DND-41 (cell line): ENCODE results near the gene USP13.
A peak's percentile ranks its signal among the peaks of the same experiment; 100 is the strongest.

Experiments used
- ATAC-seq: fragments of 200-7000 bp; cut with Tn5 transposase; 3 replicates; pipeline ENCODE4 v1.9.1; 2021; ENCODE audit warnings: low read depth; ENCODE audit not compliant: insufficient read depth
- DNase-seq: peaks from one replicate; pipeline ENCODE4 v3.0.0-alpha.2; 2020
- H2AFZ ChIP-seq: 2 replicates; pipeline ENCODE4 v1.6.0; 2012; ENCODE audit warnings: low read depth, low read length
- H3K27ac ChIP-seq: 2 replicates; pipeline ENCODE4 v1.5.1; 2012; ENCODE audit warnings: low read length, inconsistent platforms
- H3K27me3 ChIP-seq: fragments of 200-600 bp; sonication (generic); 2 replicates; pipeline ENCODE4 v1.6.0; 2012; ENCODE audit warnings: low read length, mild to moderate bottlenecking, inconsistent platforms; ENCODE audit not compliant: insufficient read depth, poor library complexity
- H3K36me3 ChIP-seq: 2 replicates; pipeline ENCODE4 v1.5.1; 2012; ENCODE audit warnings: low read length, inconsistent platforms; ENCODE audit not compliant: insufficient read depth
- H3K4me1 ChIP-seq: 2 replicates; pipeline ENCODE4 v1.5.1; 2012; ENCODE audit warnings: mild to moderate bottlenecking, low read length; ENCODE audit not compliant: insufficient read depth
- H3K4me2 ChIP-seq: 2 replicates; pipeline ENCODE4 v1.6.0; 2012; ENCODE audit warnings: mild to moderate bottlenecking, moderate library complexity, low read length, inconsistent platforms; ENCODE audit not compliant: insufficient read depth
- H3K4me3 ChIP-seq, 2 experiments: fragments of 200-600 bp in 1 of 2; shearing (Covaris generic) in 1 of 2; 2 replicates each; pipeline ENCODE4 v1.5.1; 2012 to 2016; ENCODE audit warnings: inconsistent platforms in 2 of 2, low read length in 2 of 2, mild to moderate bottlenecking in 2 of 2, low read depth in 1 of 2, moderate library complexity in 1 of 2
- H3K79me2 ChIP-seq: 2 replicates; pipeline ENCODE4 v1.6.0; 2012; ENCODE audit warnings: low read length, inconsistent platforms; ENCODE audit not compliant: insufficient read depth
- H3K9ac ChIP-seq: 2 replicates; pipeline ENCODE4 v1.6.0; 2012; ENCODE audit warnings: low read depth, mild to moderate bottlenecking, inconsistent platforms, low read length, moderate library complexity
- H3K9me3 ChIP-seq: 2 replicates; pipeline ENCODE4 v1.5.1; 2012; ENCODE audit warnings: low read length, moderate library complexity, mild to moderate bottlenecking, inconsistent platforms; ENCODE audit not compliant: insufficient read depth, severe bottlenecking
- H4K20me1 ChIP-seq: 2 replicates; pipeline ENCODE4 v1.6.0; 2012; ENCODE audit warnings: low read length; ENCODE audit not compliant: insufficient read depth
- EZH2 ChIP-seq: IDR thresholded peaks from 3 replicates; pipeline ENCODE4 v1.6.1; 2012; ENCODE audit warnings: borderline replicate concordance, low read depth, mild to moderate bottlenecking, moderate library complexity, low read length, inconsistent platforms; ENCODE audit not compliant: severe bottlenecking
- TF ChIP-seq, protein P1 (sequence below): IDR thresholded peaks from 2 replicates; pipeline ENCODE4 v1.5.1; 2012; ENCODE audit warnings: borderline replicate concordance, low read length, moderate library complexity, mild to moderate bottlenecking; ENCODE audit not compliant: poor library complexity, severe bottlenecking; ENCODE audit errors: extremely low read depth

The USP13 gene

DNA sequence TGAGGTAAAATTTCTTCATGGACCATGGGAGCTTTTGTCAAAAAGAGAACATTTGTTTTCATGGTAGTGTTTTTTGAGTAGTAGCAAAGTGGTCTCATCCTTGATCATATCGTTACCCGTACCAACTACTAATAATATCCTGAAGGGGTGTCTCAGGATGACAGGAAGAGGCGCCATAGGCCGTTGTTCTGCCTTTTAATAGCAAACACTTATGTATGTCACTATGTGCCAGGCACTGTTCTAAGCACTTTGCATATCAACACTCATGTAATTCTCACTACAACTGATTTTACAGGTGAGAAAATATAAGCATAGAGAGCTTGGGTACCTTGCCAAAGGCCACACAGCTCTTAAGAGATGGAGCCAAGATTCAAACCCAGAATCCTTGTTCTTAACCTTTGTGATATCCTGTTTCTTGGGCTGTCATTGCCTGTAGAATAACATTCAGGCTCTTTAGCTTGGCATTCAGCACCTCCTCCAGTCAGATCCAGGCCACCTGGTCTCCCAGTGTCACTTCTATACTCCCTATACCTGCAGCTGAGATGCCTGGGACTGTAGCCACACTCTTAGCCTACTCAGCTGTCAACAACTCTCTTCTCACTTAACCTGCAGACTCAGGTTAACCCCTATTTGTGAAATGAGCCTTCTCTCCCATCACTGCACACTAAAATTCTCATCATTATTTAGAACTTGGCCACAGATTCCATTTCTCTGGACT lies 113.7 kb downstream of the USP13 start:
- TF ChIP-seq EZH2: no peak
- TF ChIP-seq, protein P1, sequence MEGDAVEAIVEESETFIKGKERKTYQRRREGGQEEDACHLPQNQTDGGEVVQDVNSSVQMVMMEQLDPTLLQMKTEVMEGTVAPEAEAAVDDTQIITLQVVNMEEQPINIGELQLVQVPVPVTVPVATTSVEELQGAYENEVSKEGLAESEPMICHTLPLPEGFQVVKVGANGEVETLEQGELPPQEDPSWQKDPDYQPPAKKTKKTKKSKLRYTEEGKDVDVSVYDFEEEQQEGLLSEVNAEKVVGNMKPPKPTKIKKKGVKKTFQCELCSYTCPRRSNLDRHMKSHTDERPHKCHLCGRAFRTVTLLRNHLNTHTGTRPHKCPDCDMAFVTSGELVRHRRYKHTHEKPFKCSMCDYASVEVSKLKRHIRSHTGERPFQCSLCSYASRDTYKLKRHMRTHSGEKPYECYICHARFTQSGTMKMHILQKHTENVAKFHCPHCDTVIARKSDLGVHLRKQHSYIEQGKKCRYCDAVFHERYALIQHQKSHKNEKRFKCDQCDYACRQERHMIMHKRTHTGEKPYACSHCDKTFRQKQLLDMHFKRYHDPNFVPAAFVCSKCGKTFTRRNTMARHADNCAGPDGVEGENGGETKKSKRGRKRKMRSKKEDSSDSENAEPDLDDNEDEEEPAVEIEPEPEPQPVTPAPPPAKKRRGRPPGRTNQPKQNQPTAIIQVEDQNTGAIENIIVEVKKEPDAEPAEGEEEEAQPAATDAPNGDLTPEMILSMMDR: no peak
- H3K4me1 ChIP-seq: peaks cover 19% of the 10 kb centered on the region

DNA sequence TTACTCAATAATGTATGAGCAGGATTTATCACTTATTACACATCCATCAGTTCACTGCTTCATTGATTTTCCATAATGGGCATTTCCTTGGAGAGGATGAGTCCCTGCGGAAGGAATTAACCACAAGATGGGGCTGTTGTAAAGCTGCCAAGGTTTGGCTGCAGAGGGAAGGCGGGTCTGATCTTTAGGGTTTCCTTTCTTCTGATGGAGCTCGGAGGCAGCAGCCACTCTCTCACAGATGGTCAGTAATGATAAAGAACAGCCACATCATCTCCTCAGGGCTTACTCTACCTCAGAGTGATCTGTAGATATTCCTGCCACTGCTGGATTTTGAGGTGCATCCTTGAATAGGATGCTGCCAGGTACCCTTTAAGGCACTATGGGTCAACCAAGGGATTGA lies 115.2 kb downstream of the USP13 start:
- H3K36me3 ChIP-seq: peaks cover 74% of the 10 kb centered on the region
- no peak overlapping the region for H2AFZ ChIP-seq
- H3K4me3 ChIP-seq: no peak overlapping the region
- no peak overlapping the region for H3K9ac ChIP-seq
- 0 out of 2 replicates have a peak overlapping the region, but pooled peaks have one; percentile 31 for H3K27ac ChIP-seq
- H4K20me1 ChIP-seq: no peaks in the 10 kb centered on the region
- no peaks in the 10 kb centered on the region for H3K27me3 ChIP-seq
- peak; percentile 39 for DNase-seq
- ATAC-seq: peak; percentile 67
- TF ChIP-seq EZH2: no peak
- TF ChIP-seq, protein P1: peak; percentile 76
- H3K4me1 ChIP-seq: peaks cover 19% of the 10 kb centered on the region
- H3K4me2 ChIP-seq: no peak overlapping the region
- H3K79me2 ChIP-seq: no peaks in the 10 kb centered on the region
- no peaks in the 10 kb centered on the region for H3K9me3 ChIP-seq

More for the DNA sequence above, 113.7 kb downstream of the USP13 start:
- peaks cover 66% of the 10 kb centered on the region for H3K36me3 ChIP-seq
- ATAC-seq (no peak), DNase-seq (no peak)
- no peak overlapping the region for H3K4me2 ChIP-seq
- H3K27me3 ChIP-seq: no peaks in the 10 kb centered on the region
- no peak overlapping the region for H3K27ac ChIP-seq
- no peak overlapping the region for H3K4me3 ChIP-seq
- no peaks in the 10 kb centered on the region for H3K79me2 ChIP-seq
- H2AFZ ChIP-seq: no peak overlapping the region
- no peaks in the 10 kb centered on the region for H4K20me1 ChIP-seq
- no peaks in the 10 kb centered on the region for H3K9me3 ChIP-seq
- H3K9ac ChIP-seq: no peak overlapping the region

DNA sequence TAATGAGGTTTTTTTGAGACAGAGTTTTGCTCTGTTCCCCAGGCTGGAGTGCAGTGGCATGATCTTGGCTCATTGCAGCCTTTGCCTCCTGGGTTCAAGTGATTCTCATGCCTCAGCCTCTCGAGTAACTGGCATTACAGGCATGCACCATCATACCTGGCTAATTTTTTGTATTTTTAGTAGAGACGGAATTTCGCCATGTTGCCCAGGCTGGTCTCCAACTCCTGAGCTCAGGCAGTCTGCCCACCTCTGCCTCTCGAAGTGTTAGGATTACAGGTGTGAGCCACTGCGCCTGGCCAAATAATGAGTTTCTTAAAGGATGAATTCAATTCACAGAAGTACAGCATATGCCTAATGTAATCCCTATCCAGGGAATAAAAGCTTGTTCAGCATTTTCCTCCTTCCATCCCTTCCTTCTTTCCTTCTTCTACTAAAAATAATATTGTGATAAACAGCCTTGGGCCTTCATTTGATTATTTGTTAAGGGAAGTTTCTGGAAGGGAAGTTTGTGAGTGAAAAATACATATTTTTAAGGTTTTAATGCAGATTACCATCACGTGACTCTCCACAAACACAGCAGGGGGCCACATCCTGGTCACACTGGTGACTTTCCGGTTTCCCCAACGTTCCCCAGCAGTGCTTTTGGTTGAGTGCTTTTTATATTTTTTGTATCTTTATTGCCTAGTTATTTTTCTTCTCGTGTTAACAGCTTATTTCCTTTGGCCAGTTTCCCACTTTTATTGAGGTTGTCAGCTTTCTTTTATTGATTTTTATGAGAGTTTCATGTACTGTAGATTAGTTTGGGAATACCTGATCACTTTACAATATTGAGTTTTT lies 116.8 kb downstream of the USP13 start:
- Histone ChIP-seq H3K4me2 (no peak overlapping the region), H3K9me3 (no peaks in the 10 kb centered on the region), H4K20me1 (no peaks in the 10 kb centered on the region), H3K27me3 (no peaks in the 10 kb centered on the region), H2AFZ (no peak overlapping the region), H3K79me2 (no peaks in the 10 kb centered on the region), H3K27ac (peak overlapping the region; percentile 39; the same call in 1 of the 2 replicates), H3K36me3 (peaks cover 77% of the 10 kb centered on the region), H3K4me1 (peaks cover 19% of the 10 kb centered on the region), H3K4me3 (no peak overlapping the region), H3K9ac (no peak overlapping the region)
- DNase-seq (peak; percentile 24), ATAC-seq (peak; percentile 42; the same call in 1 of the 3 replicates)
- TF ChIP-seq, protein P1: no peak
- no peak for TF ChIP-seq EZH2
